ENCODE data around the gene SMAD9. TPM values are rescaled to one million over a fixed set of nuclear protein-coding genes. Genes with fewer than 3 reads are reported as not detected.

The SMAD9 gene
- total RNA-seq, 4 donors from 2014 or later = 4.8 to 10.7 (median 6.6) TPM

DNA sequence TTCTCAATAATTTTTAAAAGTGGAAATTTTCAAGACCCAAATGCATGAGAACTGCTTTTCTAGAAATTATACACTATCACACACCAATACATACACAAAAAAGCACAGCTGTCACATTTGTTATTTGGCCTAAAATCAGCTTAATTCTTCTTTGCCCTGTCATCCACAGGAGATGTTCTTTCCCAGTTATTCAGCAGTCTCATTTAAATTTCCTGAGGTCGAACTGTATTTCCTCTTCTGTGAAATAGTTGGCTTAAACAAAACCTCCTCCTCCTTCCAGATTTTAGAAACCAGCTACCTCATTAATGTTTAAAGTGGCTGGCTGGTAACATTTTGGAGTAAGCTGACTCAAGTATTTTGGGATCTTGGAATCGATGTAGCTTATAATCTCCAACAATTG is 39.1 kb downstream of the SMAD9 start:
- TF ChIP-seq, protein P1, sequence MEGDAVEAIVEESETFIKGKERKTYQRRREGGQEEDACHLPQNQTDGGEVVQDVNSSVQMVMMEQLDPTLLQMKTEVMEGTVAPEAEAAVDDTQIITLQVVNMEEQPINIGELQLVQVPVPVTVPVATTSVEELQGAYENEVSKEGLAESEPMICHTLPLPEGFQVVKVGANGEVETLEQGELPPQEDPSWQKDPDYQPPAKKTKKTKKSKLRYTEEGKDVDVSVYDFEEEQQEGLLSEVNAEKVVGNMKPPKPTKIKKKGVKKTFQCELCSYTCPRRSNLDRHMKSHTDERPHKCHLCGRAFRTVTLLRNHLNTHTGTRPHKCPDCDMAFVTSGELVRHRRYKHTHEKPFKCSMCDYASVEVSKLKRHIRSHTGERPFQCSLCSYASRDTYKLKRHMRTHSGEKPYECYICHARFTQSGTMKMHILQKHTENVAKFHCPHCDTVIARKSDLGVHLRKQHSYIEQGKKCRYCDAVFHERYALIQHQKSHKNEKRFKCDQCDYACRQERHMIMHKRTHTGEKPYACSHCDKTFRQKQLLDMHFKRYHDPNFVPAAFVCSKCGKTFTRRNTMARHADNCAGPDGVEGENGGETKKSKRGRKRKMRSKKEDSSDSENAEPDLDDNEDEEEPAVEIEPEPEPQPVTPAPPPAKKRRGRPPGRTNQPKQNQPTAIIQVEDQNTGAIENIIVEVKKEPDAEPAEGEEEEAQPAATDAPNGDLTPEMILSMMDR (IDR thresholded peaks at IDR 0.05; ENCODE audit: low read depth) = no peak

DNA sequence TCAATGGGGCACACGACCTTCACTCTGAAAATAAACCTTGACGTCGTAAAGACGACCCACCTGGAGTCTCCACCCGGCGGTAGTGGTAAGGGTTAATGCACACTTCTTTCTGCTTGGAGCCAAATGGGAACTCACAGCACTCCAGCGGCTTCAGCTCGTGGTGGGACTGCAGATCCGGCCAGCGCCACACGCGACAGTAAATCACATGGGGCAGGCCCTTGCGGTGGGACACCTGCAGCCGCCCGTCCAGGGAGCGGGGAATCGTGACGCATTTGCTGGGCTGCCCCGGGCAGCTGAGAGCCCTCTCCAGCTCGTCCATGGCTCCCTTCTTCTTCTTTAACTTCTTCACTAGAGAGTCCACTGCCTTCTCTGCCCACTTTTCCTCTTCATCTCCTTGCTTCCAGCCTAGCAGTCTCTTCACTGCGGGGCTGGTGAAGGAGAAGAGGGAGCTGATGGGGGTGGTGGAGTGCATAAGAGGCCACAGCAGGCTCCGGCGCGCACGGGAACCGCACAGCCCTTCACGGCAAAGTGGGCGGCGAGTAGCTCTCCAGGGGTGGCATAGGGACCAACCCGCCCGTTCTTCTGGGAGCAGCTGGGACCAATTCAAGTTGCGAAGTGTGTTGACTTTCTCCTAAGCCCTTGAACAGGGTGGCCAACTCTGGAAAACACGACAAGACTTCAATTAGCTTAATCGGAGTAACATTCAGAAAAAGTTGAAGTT is 40.7 kb downstream of the SMAD9 start:
- TF ChIP-seq, protein P1 (IDR thresholded peaks at IDR 0.05; ENCODE audit: low read depth) = no peak

DNA sequence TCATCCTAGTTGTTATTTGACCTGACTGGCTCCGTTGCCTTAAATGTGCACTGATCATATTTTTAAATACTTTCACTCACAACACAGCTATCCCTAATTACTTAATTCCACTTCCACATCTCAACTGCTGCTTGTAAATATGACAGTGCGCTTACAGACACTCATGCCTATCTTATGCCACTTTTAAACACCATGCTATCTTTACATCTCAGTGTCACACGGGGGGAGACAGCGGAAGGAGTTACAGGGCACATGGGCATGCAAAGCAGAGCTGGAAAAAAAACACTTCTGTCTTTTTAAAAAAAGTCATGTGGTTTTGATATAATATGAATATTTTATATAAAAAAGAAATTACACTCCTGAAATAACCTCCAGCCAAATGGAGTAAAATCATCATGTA is 44.1 kb downstream of the SMAD9 start:
- TF ChIP-seq, protein P1 (IDR thresholded peaks at IDR 0.05; ENCODE audit: low read depth) = no peak

DNA sequence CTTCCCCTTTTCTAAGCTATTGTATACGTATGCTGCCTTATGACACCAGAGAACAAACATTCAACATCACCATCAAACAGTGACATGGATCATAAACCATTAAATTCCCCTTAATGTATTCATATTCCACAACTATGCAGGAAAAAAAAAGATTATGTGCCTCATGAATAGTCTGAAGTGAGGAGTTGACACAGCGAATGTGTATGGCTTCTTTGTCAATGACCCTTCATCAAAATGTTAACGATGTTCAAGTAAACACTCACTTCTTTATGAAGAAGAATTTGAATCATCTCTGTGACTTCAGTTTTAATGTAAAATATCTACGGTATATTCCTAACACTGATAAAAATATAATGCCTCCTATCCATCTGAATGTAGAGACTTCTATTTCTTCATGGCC is 44.6 kb downstream of the SMAD9 start:
- TF ChIP-seq, protein P1 (IDR thresholded peaks at IDR 0.05; ENCODE audit: low read depth) = no peak

DNA sequence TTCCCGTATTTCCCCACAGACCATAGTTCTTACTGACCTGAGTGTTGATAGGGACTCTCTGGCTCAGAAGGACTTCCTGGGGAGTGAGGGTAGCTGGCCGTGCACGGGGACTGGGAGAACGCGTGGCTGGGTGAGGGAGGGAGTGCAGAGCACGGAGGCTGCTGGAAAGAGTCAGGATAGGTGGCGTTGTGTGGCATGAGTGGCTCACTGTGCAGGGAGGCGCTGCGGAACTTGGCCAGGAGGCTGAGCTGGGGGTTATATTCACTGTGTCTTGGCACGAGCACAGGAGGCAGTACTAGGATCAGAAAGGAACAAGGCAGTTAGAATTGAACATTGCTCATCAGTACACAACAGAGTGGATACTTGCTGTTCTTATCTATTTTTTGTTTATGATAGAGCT is 47.4 kb downstream of the SMAD9 start:
- TF ChIP-seq, protein P1 (IDR thresholded peaks at IDR 0.05; ENCODE audit: low read depth) = no peak

DNA sequence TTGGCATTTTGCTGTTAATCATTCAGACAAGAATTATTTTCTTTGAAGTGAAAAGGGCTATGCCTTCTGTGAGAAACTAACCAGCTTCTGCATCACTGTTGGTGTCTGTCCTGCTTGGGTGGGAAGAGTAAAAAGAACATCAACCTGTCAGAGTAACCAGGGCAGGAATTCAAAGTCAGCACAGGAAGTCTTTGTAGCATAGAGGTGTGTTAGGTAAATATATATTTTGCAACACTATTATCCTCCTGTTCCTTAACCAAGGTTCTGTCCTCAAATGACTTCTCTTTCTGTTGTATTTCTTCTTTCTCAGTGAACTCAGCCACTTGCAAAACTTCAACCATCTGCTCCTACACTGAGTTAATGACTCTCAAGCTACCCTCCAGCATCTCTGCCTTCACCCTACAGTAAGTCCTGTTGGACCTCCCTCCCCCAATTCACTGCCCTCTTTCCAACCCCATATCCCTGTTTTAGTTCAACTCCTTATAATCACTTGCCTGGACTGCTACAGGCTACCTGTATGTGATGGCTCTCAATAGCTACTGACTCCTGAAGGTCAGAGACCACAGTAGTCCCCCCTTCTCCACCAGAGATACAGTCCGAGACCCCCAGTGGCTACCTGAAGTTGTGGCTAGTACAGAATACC is 49.9 kb downstream of the SMAD9 start:
- TF ChIP-seq, protein P1 (IDR thresholded peaks at IDR 0.05; ENCODE audit: low read depth) = no peak

DNA sequence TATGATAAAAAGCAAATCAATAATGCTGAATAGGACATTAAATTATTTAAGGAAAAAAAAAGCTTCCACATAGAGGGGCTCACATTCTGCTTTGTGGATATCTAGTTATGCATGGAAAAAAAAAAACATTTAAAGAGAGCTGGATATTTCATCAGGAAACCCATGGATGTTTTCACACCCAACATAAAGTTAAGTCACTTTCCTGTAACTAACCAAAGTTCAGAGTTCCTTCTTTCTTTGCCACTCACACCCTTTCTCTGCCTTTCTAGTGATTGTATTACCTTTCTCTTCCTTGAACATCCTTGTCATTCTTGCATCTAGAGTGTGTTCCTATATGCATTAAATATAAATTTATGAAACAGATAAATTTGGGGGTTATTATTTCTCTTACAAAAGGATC is 53.8 kb downstream of the SMAD9 start:
- TF ChIP-seq, protein P1 (IDR thresholded peaks at IDR 0.05; ENCODE audit: low read depth) = no peak

All from subcutaneous adipose tissue (tissue), 4 donors.